GM20431 (cell line): Measurements from ENCODE around the gene USH1G.
"Not testable (repeated sequence)": the region's sequence is repeated elsewhere in the genome, so short reads cannot be mapped to it uniquely, and the experiment has no call there.

Experiments
- in situ Hi-C: fragments of 300-500 bp; cut with MseI, MboI; formaldehyde crosslinking; loops from one replicate; pipeline ENCODE4 v1.15.0; 2020; ENCODE audit warnings: low sequenced_read_pairs; ENCODE audit not compliant: unreplicated experiment

The USH1G gene

DNA sequence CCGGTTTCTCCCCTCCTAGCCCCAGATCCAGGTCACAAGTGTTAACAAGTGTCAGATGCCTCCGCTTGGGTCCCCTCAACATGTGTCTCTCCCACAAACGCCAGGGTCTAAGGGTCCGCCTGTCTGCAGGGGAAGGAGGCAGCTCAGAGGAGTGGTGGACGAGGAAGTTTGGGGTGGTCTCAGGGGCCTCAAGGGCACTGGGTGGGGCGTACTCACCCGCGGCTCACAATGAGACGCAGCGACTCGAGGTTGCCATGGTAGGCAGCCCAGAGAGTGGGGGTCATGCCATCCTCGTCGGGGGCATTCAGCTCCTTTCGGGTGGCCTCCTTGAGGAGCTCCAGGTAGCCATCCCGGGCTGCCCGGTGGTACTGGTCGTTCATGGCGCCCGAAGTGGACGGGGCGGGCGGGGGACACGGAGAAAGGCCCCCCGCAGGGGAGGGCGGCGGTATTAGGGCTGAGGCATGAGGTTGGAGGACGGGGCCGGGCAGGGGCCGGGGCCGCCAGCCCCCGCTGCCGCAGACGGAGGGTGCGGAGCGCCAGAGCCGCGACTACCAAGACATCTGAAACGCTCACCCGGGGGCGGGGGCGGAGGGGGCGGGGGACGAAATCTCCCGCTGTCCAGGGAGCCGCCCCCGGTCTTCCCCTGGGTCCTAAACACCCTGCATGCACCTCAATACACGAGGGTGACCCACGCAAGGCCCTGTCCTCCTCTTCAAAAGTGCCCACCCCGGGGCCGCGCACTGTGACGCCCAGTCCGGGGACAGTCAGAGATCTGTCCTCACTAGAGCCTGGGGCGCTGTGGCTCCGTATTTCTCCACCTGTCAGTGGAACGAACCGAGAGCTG is at the start of gene USH1G:
Gene USH1G, minus strand, starts transcription at position 562 of the 844 bp plus-strand sequence. Its CDS starts 182 bp downstream, at position 380.
- in situ Hi-C loops: no loop called here

DNA sequence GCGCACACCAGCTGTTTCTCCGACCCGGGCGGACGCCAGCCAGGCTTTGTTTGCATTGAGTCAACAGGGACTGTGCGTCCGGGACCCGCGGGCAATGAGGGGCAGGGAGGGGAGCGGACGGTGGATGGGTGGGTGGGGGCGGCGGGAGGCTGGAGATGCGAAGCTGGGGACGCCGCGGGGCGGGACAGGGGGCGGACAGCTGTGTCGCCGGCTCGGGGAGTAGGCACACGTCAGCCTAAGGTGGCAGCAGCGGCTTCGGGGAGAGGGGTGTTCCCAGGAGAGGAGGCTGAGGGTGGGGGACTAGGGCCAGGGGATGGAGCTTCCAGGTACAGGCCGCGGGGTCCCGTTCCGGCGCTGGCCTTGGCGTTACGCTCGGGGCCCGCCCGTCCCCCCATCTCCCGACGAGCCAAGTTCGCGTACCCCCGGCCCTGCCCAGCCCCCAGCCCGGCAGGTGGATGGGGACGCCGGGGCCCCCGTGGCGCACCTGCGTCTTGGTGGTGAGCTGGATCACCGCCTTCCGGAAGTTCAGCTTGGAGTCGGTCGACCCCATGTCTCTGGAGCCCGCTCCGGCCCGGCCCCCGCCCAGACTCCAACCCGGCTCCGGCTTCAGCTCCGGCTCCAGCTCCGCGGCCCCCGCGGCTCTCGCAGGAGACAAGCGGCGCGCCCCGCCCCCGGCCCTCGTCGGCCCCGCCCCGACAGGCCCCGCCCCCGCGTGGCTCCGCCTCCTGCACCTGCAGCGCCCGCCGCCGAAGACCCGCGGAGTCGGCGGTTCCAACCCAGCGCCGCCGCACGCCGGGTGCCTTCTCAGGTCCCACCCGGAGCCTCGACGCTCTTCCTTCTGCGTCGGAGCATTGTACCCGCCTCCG is 49.3 kb upstream of the USH1G start, which contains the start of gene HID1:
Gene HID1, minus strand, starts transcription at position 653 of the 866 bp plus-strand sequence. Its CDS starts 103 bp downstream, at position 550.
- in situ Hi-C loops: no loop called here

- in situ Hi-C loops: no loop called here
These were observed 48.7 kb upstream of the USH1G start for GRCh38 chr17:74971842-74972106.

DNA sequence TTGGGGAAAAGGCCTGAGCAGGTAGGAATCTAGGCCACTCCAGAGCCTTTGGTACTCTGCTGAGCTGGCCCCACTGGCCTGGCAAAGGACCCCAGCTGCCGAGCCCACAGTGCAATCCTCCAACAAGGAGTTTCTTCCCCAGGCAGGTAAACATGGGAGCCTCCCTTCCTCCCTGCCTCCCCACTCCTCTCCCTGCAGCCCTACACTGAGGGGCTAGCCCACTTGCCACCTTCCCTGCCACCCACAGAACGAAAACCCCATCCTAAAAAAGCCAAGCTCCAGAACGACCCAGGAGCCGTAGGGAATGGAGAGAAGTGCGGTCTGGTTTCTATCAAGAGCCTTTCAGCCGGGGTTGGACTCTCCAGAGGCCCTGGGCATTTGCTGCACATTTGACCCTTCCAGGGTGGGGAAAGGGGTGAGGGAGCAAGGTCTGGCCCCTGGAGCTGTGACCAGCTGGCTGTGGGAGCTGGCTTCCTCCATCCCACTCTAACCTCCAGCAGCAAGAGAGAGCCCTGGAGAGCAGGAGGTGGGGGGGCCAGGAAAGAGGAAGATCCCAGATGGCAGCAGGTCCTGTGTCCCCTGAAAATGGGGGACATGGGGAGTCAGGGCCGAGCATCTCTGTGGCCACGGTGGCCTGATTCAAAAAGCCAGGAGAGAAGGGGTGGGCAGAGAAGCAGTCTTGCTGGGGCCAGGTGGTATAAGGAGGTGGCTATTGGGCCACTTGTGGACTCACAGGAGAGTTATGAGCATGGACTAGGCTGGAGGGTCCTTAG is 48.2 kb upstream of the USH1G start:
- in situ Hi-C loops: no loop called here

- in situ Hi-C loops: no loop called here
These were observed 47.3 kb upstream of the USH1G start for GRCh38 chr17:74970395-74970794.

- in situ Hi-C loops: not testable (repeated sequence)
These were observed 46.4 kb upstream of the USH1G start for GRCh38 chr17:74969501-74969900.

GRCh38 chr17:74968361-74968780 is 45.3 kb upstream of the USH1G start:
- in situ Hi-C loops: no loop called here

DNA sequence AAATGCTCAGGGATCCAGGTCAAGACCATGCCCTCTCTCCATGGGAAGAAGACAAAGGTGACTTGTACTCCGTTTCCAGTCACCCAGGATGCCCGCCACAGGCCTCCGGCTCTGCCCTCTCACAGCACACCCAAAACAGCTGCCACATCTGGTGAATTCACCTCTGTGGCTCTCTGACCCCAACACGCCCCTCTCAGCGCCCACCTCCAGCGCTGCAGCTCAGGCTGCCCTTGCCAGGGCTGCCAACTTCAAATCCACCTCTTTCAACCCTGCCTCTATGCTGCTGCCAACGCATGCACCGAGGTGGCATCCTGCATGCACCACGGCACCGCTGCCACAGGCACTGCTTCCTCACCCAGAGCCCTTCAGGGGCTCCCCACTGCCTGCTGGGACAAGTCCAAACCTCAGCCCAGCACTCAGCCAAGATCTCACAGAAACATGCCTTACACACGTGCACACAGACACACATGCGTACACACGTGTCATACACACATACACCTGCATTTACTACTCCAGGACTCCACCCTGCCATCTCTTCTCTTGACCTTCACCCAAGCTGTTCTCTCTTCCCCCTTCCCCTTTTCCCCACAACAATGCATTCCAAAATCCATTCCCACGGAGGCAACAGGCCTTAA is 42.0 kb upstream of the USH1G start:
- in situ Hi-C loops: no loop called here

- in situ Hi-C loops: no loop called here
These were observed 41.2 kb upstream of the USH1G start for GRCh38 chr17:74964246-74964761.

DNA sequence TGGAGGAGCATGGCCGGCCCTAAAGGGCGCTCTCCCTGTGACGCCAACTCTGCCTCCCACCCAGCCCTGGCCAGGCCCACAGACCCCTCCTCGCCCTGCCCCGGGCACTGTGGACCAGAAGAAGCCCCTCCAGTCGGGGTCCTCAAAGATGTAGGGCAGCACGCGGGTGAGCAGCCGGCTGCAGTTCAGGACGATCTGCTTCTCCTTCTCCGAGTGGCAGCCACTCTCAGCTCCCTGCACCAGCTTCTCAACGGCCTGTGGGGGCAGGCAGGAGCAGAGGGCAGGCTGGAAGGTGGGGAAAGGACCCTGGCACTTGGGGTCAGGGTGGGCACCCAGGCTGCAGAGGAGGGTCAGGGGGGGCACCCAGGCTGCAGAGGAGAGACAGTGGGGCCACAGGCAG is 40.6 kb upstream of the USH1G start:
- in situ Hi-C loops: no loop called here

DNA sequence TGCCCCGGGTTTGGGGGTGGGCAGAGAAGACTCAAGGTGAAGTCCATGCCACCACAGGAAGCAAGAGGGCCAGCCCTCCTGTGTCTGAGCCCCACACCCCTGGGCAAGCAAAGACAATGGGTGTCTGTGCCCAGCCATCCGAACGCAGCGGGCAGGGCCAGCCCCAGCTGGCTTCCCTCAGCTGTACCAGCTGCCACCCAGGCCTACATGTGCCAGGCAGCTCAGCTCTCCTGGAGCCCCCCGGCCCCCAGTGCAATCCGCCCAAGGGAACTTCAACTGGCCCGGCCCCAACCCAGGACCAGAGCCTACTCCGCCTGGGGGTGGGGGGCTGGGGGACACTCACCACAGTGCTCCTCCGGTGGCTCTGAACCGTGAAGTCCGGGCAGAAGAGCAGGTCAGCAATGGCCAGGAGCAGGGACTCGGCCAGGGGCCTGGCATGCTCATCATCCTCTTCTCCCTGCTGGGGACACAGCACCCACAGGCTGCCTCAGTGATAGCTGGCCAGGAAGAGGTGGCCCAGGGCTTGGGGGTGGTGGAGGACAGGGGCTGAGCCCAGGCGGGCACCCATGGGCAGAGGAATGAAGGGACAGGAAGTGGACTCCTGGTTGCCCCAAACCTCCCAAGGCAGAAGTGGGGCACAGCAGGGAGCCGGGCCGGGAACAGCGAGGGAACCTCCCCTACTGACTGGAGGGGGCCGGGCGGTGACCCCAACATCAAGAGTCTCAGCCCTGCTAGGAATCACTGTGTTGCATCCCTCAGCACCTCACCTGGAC is 39.8 kb upstream of the USH1G start:
- in situ Hi-C loops: no loop called here

GRCh38 chr17:74961657-74962350 is 38.7 kb upstream of the USH1G start:
- in situ Hi-C loops: no loop called here

DNA sequence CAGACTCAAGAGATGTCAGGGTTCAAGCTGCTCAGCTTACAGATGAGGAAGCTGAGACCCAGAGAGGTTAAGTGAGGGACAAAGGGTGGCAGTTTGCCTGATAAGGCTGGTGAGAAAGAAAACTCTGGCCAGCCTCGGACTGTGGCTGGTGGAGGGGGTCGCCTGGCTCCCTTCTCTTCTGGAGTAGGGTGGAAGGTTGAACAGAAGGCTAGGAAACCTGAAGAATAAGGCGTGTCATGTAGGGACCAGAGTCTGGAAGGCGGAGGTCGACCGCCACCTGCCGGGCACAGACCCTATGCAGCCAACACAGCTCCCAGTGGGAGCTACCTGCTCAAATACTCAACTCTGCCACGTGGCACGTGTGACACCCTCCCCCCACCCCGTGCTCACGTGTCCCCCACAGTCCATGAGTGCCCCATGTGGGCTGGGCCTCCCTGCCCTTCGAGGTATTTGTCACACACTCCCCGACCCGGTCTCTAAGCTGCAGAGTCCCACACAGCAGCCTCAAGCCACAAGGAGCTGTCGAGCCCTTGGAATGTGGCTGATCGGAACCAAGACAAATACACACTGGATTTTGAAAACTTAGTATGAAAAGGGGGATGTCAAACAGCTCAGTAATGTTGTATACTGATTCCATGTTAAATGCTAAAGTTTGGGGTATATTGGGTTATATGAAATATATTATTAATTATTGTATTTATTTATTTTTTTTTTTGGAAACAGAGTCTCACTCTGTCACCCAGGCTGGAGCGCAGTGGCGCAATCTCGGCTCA is 37.7 kb upstream of the USH1G start:
- in situ Hi-C loops: no loop called here

- in situ Hi-C loops: no loop called here
These were observed 36.9 kb upstream of the USH1G start for GRCh38 chr17:74959826-74960515.

DNA sequence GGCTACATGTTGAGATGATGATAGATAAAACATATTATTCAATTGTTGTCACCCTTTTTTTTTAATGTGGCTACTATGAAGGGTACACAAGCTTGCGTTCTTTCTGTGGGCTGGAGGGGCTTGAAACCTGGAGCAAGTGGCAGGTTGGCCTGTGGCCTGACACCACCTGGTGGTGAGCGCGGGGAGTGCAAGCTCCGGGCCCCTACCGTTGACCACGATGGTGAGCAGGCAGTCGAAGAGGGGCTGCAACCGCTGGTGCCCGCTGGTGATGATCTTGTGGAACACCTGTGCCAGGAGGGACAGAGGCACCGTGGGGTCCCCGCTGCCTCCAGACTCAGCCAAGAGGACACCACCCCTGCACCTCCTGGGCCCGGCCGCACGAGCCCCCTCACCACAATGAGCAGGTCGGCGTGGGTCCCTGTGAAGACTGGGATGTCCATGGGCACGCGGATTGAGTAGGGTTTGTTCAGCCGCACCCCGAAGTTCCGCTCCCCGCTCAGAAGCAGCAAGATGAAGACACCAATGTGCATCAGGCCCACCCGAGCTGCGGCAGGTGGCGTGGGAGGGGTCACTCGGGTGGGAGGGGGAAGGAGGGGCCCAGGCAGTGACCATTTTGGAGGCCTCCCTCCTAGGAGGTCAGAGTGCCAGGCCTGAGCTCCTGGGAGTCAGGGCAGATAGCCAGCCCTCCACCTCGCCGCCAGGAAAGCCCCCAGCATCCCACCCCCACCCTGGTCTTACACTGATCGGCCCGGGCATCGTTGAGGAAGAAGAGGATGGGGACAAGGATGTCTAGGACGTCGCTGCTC is 35.1 kb upstream of the USH1G start:
- in situ Hi-C loops: no loop called here

- in situ Hi-C loops: no loop called here
These were observed 33.0 kb upstream of the USH1G start for GRCh38 chr17:74956093-74956492.
